ENCODE measurements around the gene ROCK2.
"Not testable (repeated sequence)": the region's sequence is repeated elsewhere in the genome, so short reads cannot be mapped to it uniquely, and the experiment has no call there.

Gene ROCK2

DNA sequence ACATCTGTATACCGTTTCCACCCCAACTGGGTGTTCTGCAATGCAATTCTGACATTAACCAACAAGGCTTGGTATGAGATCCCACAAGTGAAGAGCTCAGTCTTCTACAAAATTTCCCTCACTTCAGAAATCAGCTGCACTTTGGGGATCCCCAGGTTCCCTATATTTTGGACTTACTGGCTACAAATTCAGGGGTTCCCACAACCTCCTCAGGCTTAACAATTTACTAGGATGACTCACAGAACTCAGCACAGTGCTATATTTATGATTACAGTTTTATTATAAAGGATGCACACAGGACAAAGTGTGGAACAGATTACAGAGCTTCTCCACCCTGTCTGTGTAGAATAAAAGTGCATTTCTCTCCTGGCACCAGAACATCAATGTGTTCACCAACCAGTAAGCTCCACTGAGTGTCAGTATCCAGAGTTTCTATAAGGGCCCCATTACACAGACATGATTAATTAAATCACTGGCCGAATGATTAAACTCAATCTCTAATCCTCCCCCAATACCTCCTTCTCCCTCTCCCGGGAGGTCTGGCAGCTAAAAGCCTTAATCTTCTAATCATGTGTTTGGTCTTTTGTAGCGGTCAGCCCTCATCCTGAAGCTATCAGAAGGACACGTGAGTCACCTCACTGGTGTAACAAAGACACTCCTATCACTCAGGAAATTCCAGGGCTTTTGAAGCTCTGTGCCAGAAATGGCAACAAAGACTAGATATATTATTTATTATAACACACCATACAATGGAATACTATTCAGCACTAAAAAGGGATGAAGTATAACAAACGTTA is 104.6 kb downstream of the ROCK2 start:
- H3K27ac ChIP-seq = no peak overlapping the region
- TF ChIP-seq ZFX (IDR thresholded peaks at IDR 0.05; ENCODE audit: borderline replicate concordance) = no peak
- TF ChIP-seq CTCF (IDR thresholded peaks at IDR 0.05) = no peak

GRCh38 chr2:11239147-11239546 is 105.3 kb downstream of the ROCK2 start:
- no peak overlapping the region for H3K27ac ChIP-seq
- TF ChIP-seq CTCF (IDR thresholded peaks at IDR 0.05) = no peak
- TF ChIP-seq ZFX (IDR thresholded peaks at IDR 0.05; ENCODE audit: borderline replicate concordance) = no peak

DNA sequence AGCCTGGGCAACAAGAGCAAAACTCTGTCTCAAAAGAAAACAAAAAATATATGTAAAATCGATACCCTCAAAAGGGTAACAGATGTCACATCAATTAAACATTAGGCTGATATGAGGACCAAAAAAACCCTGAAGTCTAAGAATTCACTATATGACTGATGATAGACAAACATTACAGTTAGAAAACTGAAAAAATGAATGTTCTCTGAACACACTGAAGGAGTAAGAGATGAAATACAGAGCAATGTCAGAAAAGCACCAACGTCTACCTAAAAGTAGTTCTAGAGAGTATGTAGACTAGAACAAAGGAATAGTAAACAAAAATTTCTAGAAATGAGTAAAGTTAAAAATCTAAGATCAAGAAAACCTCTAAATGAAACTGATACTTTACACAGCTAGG is 107.3 kb downstream of the ROCK2 start:
- H3K27ac ChIP-seq = no peak overlapping the region
- no peak for TF ChIP-seq ZFX (IDR thresholded peaks at IDR 0.05; ENCODE audit: borderline replicate concordance)
- TF ChIP-seq CTCF (IDR thresholded peaks at IDR 0.05) = no peak

DNA sequence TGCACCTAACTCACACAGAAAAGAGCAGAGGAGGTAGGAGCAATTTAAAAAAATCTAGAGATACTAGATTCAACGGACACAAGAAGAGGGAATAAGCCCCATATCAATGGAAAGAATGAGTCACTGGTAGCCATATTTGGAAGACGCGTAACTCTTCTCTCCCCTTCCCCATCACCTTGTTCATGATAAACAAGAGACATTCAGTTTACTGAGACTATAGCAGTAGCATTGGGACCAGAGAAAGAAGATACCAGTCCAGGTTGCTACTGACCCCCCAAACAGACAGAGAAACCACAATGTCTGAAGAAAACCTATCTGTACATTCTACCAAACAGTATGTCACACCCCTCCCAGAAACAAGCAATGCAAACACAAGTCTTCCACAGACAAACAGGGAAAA is 108.1 kb downstream of the ROCK2 start:
- H3K27ac ChIP-seq = no peak overlapping the region
- no peak for TF ChIP-seq CTCF (IDR thresholded peaks at IDR 0.05)
- TF ChIP-seq ZFX (IDR thresholded peaks at IDR 0.05; ENCODE audit: borderline replicate concordance) = no peak

- TF ChIP-seq CTCF (IDR thresholded peaks at IDR 0.05) (no peak), ZFX (IDR thresholded peaks at IDR 0.05; ENCODE audit: borderline replicate concordance) (no peak)
- no peak overlapping the region for H3K27ac ChIP-seq
Observed at GRCh38 chr2:11235583-11235982, 108.9 kb downstream of the ROCK2 start.

- H3K27ac ChIP-seq = no peak overlapping the region
- TF ChIP-seq CTCF (IDR thresholded peaks at IDR 0.05) (peak; percentile 57), ZFX (IDR thresholded peaks at IDR 0.05; ENCODE audit: borderline replicate concordance) (no peak)
Observed at GRCh38 chr2:11234309-11234708, 110.1 kb downstream of the ROCK2 start.

GRCh38 chr2:11231193-11231592 is 113.2 kb downstream of the ROCK2 start:
- not testable (repeated sequence) for H3K27ac ChIP-seq

DNA sequence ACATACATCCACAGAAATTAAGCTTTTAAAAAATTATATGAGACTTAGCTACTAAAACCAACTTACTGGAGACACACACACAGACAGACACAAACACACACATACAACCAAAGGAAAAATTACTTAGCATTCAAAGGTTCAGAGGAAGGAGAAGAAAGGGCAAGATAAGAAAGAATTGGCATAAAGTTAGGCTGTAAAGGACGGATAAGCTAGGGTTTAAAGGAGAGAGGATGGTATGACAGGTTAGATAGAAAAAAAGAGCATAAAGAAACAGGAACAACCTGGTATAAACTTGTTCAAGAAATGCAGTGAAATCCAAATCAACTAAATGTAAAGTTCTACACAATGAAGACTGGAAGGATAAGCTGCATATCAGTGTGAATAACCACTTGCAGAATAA is 115.7 kb downstream of the ROCK2 start:
- no peak overlapping the region for H3K27ac ChIP-seq

More for the DNA sequence above, 115.7 kb downstream of the ROCK2 start:
- TF ChIP-seq CTCF (IDR thresholded peaks at IDR 0.05) (no peak), ZFX (IDR thresholded peaks at IDR 0.05; ENCODE audit: borderline replicate concordance) (no peak)
